Measurements from ENCODE around the gene GUCY2D. TPM values are rescaled to one million over a fixed set of nuclear protein-coding genes. Genes with fewer than 3 reads are reported as not detected.

GUCY2D gene
- total and polyA plus RNA-seq, 2 experiments from 2014 or later, result 0.07 to 0.08 TPM

DNA sequence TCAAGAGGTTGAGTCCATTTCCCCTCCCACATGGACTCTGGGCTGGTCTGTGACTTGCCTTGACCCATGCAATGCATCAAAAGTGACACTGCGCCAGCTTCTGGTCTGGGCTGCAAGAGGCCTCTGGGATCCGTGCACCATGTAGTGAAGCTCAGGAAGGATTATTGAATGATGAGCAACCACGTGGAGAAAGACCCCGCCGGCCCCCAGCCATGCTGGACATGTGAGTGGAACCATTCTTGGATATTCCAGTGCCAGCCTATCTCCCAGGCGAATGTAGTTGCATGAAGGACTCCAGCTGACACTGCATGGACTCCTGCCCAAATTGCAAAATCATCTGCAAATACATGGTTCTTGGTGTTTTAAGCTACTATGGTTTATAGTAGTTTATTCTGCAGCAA is 28.8 kb downstream of the GUCY2D start:
- no peak overlapping the region for H2AFZ ChIP-seq
- H3K9me2 ChIP-seq (ENCODE audit: insufficient read depth), result no peaks in the 10 kb centered on the region; the same call in 1 of the 2 replicates
- no peak overlapping the region for H3K4me3 ChIP-seq
- no peak for DNase-seq (ENCODE audit: low spot score)
- H3K27me3 Mint-ChIP-seq (ENCODE audit: insufficient read depth, low read depth, poor library complexity), result peaks cover 10% of the 10 kb centered on the region
- H3K27ac ChIP-seq (ENCODE audit: low read depth), result no peak overlapping the region
- H3K4me1 Mint-ChIP-seq, result peaks cover 3% of the 10 kb centered on the region
- H3K9me3 Mint-ChIP-seq, result no peaks in the 10 kb centered on the region
- TF ChIP-seq ZNF114 (CRISPR knock-in tag; IDR thresholded peaks at IDR 0.05) (no peak), NANOG (IDR thresholded peaks at IDR 0.05; ENCODE audit: borderline replicate concordance) (no peak)
- no peaks in the 10 kb centered on the region for H4K20me1 ChIP-seq (replicated peaks; ENCODE audit: insufficient read depth)
- no peak overlapping the region for H3K27ac Mint-ChIP-seq
- H3K27me3 ChIP-seq (ENCODE audit: insufficient read depth), result no peaks in the 10 kb centered on the region
- H3K36me3 ChIP-seq (ENCODE audit: insufficient read depth), result no peaks in the 10 kb centered on the region
- no peak for ATAC-seq
- H3K4me1 ChIP-seq (ENCODE audit: insufficient read depth), result no peaks in the 10 kb centered on the region
- no peaks in the 10 kb centered on the region for H3F3A ChIP-seq (replicated peaks; ENCODE audit: low read depth)
- H3K79me2 ChIP-seq (replicated peaks; ENCODE audit: insufficient read depth), result no peaks in the 10 kb centered on the region
- H3K4me2 ChIP-seq, result no peak overlapping the region
- no peaks in the 10 kb centered on the region for H3K36me3 Mint-ChIP-seq (ENCODE audit: low read depth)
- no peak overlapping the region for H3K4me3 Mint-ChIP-seq

DNA sequence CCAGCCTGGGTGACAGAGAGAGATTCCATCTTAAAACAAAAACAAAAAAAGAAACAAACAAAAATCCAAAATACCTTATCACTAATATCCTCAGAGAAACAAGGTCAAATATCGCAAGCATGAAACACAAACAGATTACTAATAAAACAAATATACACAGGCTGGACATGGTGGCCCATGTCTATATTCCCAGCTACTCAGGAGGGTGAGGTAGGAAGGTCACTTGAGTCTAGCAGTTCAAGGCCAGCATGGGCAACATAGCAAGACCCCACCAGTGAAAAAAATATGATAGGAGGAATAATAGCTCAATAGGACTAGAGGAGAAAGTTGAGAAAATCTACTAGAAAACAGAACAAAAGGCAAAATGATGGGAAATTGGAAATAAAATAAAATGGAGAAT is 29.5 kb downstream of the GUCY2D start:
- Mint-ChIP-seq H3K36me3 (ENCODE audit: low read depth) (no peaks in the 10 kb centered on the region), H3K9me3 (no peaks in the 10 kb centered on the region)
- TF ChIP-seq ZNF331 (CRISPR knock-in tag; IDR thresholded peaks at IDR 0.05; ENCODE audit: low read depth), result no peak
- no peak for TF ChIP-seq POLR2AphosphoS5 (IDR thresholded peaks at IDR 0.05; ENCODE audit: low read depth)
- TF ChIP-seq CREB1 (CRISPR knock-in tag; IDR thresholded peaks at IDR 0.05; ENCODE audit: low read depth), result no peak
- TF ChIP-seq NANOG (IDR thresholded peaks at IDR 0.05; ENCODE audit: borderline replicate concordance), result no peak
- TF ChIP-seq ZNF462 (CRISPR knock-in tag; IDR thresholded peaks at IDR 0.05), result no peak
- no peak for TF ChIP-seq EZH2 (IDR thresholded peaks at IDR 0.05; ENCODE audit: low read depth, unreplicated experiment)
- no peak for TF ChIP-seq JUNB (IDR thresholded peaks at IDR 0.05; ENCODE audit: unreplicated experiment)
- no peak for TF ChIP-seq REST (IDR thresholded peaks at IDR 0.05; ENCODE audit: unreplicated experiment)
- no peak for TF ChIP-seq STAT1 (IDR thresholded peaks at IDR 0.05; ENCODE audit: unreplicated experiment)
- TF ChIP-seq, protein P1, sequence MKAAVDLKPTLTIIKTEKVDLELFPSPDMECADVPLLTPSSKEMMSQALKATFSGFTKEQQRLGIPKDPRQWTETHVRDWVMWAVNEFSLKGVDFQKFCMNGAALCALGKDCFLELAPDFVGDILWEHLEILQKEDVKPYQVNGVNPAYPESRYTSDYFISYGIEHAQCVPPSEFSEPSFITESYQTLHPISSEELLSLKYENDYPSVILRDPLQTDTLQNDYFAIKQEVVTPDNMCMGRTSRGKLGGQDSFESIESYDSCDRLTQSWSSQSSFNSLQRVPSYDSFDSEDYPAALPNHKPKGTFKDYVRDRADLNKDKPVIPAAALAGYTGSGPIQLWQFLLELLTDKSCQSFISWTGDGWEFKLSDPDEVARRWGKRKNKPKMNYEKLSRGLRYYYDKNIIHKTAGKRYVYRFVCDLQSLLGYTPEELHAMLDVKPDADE (IDR thresholded peaks at IDR 0.05), result no peak
- no peak for TF ChIP-seq EZH2phosphoT487 (IDR thresholded peaks at IDR 0.05; ENCODE audit: unreplicated experiment)
- no peak for TF ChIP-seq ZNF114 (CRISPR knock-in tag; IDR thresholded peaks at IDR 0.05)

More for the DNA sequence above, 29.5 kb downstream of the GUCY2D start:
- Histone ChIP-seq H3K4me2 (no peak overlapping the region), H2AFZ (no peak overlapping the region), H3K79me2 (replicated peaks; ENCODE audit: insufficient read depth) (no peaks in the 10 kb centered on the region), H4K20me1 (replicated peaks; ENCODE audit: insufficient read depth) (no peaks in the 10 kb centered on the region), H3K4me3 (no peak overlapping the region), H3K4me1 (ENCODE audit: insufficient read depth) (no peaks in the 10 kb centered on the region), H3F3A (replicated peaks; ENCODE audit: low read depth) (no peaks in the 10 kb centered on the region), H3K9me2 (ENCODE audit: insufficient read depth) (no peaks in the 10 kb centered on the region; the same call in 1 of the 2 replicates), H3K27me3 (ENCODE audit: insufficient read depth) (no peaks in the 10 kb centered on the region), H3K36me3 (ENCODE audit: insufficient read depth) (no peaks in the 10 kb centered on the region), H3K27ac (ENCODE audit: low read depth) (no peak overlapping the region)
- H3K27me3 Mint-ChIP-seq (ENCODE audit: insufficient read depth, low read depth, poor library complexity), result peaks cover 10% of the 10 kb centered on the region
- ATAC-seq (no peak), DNase-seq (ENCODE audit: low spot score) (no peak)
- no peak overlapping the region for H3K27ac Mint-ChIP-seq
- peaks cover 3% of the 10 kb centered on the region for H3K4me1 Mint-ChIP-seq
- H3K4me3 Mint-ChIP-seq, result no peak overlapping the region

Measured in GM23338 (cell line).